Pulmonary artery endothelial cell (primary cell): ENCODE measurements around the gene TMTC1. TPM values are rescaled to one million over a fixed set of nuclear protein-coding genes. Genes with fewer than 3 reads are reported as not detected.

ENCODE experiments used
- DNase-seq: peaks from one replicate; pipeline ENCODE4 v3.0.0-alpha.2; 2011; ENCODE audit warnings: low read depth, low spot score
- total RNA-seq: library from RNA; depleted of rRNA; stranded (reverse); fragments of >200 nt; gene quantifications from 2 replicates; pipeline ENCODE4 v1.2.3, GENCODE V29; 2014

The TMTC1 gene
- total RNA-seq, 1 donor from 2014 or later, result 15.0 TPM

DNA sequence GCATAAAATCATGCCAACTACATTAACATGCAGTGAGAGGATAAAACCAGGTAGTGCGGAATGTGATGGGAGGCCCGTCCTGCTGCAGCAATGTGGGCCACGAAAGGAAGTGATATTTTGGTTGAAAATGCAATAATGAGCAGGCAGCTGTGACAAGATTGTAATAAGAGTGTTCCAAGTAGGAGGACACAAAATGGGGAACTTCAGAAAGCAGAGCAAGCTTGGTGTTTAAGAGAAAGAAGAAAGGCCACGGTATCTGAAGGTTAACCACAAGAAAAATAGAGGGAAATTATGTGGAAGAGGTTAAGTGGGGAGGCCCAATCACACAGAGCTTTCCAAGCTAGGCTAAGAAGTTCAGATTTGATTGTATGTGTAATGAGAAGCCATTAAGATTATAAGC, 320.5 kb downstream of the TMTC1 start:
- DNase-seq, result no peak

DNA sequence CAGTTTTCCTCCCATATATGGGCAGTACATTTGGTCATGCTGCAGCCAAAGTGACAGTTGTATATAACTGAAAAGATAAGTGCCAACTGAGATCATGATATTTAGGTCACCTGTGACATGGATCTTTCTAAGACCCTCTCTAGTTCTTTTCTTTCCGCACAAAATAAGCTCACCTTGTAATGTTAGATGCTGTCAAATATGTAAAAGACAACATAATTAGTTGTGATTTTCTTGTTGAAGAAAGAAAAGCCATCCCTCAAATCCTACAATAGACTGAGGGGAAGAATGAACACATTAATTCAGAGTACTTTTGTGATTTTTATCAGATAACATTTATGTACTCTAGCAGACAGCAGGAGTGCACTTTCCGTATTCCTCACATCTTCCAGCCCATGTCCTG, 323.7 kb downstream of the TMTC1 start:
- DNase-seq, result no peak

- DNase-seq, result no peak
Observed at GRCh38 chr12:29455087-29455486, 328.7 kb downstream of the TMTC1 start.

DNA sequence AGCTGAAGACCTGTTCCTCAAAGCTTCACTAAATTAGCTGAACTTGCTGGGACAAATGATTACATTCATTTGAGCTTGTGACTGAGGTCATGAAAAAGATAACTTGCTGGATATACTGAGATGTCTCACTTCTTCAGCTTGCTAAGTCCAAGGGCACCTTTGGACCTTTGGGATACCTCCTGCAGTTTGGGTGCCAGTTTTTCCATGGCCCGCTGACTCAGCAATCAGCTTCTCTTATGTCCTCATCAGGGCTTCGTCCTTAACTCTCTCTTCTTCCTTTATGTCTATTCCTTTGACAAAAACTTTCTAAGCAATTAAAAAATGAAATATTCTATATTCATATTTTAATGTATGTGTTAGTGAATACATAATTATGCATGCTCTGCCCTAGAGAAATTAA, 331.9 kb downstream of the TMTC1 start:
- no peak for DNase-seq
